BLaER1 treated with 17β-estradiol and CSF1 and Interleukin-3, amounts not matched to agents 10 nM and 100 nM (cell line): Measurements from ENCODE around the gene PLAC8L1.
"Not testable (repeated sequence)": the region's sequence is repeated elsewhere in the genome, so short reads cannot be mapped to it uniquely, and the experiment has no call there.

Source experiments
- H3K27ac ChIP-seq, 11 experiments: shearing (Covaris generic); formaldehyde crosslinking; 2 replicates each; pipeline ENCODE4 v1.8.1; 2022
- H3K27me3 ChIP-seq, 11 experiments: shearing (Covaris generic); formaldehyde crosslinking; 2 replicates each; pipeline ENCODE4 v1.8.1; 2022
- H3K36me3 ChIP-seq, 11 experiments: shearing (Covaris generic); formaldehyde crosslinking; 2 replicates each; pipeline ENCODE4 v1.8.1; 2022
- H3K4me1 ChIP-seq, 10 experiments: shearing (Covaris generic); formaldehyde crosslinking; 2 replicates each; pipeline ENCODE4 v1.8.1; 2022
- H3K4me2 ChIP-seq, 11 experiments: shearing (Covaris generic); formaldehyde crosslinking; 2 replicates each; pipeline ENCODE4 v1.8.1; 2022
- H3K4me3 ChIP-seq, 10 experiments: shearing (Covaris generic); formaldehyde crosslinking; 2 replicates each; pipeline ENCODE4 v1.8.1; 2022
- H3K9ac ChIP-seq, 11 experiments: shearing (Covaris generic); formaldehyde crosslinking; 2 replicates each; pipeline ENCODE4 v1.8.1; 2022
- H3K9me3 ChIP-seq, 11 experiments: shearing (Covaris generic); formaldehyde crosslinking; replicated peaks in 1 of 11; 2 replicates each; pipeline ENCODE4 v1.8.1; 2022
- H4K20me1 ChIP-seq, 11 experiments: shearing (Covaris generic); formaldehyde crosslinking; 2 replicates each; pipeline ENCODE4 v1.8.1; 2022
- Cebpa-rat ChIP-seq, 11 experiments: shearing (Covaris generic); IDR thresholded peaks; 2 replicates each; pipeline ENCODE4 v1.8.1; 2022

Gene PLAC8L1

GRCh38 chr5:146105477-146105876 is at the start of gene PLAC8L1:
TSS of gene PLAC8L1 (minus strand) at chr5:146105577. CDS start at chr5:146104311, 1,266 bp downstream.
- Histone ChIP-seq H3K9me3 (no peaks in the 10 kb centered on the region), H4K20me1 (0 out of 22 replicates have a peak, but pooled peaks cover 0 to 3% (median 0%) of the 10 kb centered on the region in 11 experiments), H3K4me1 (peaks cover 11 to 19% (median 16%) of the 10 kb centered on the region in 10 experiments; a peak in 17 of 20 replicates), H3K27me3 (no peaks in the 10 kb centered on the region), H3K27ac (no peak within 1 kb of the TSS), H3K4me2 (no peak within 1 kb of the TSS), H3K4me3 (no peak within 1 kb of the TSS), H3K36me3 (peaks cover 7 to 29% (median 19%) of the 10 kb centered on the region in 11 experiments; a peak in 17 of 22 replicates), H3K9ac (no peak within 1 kb of the TSS)
- TF ChIP-seq Cebpa-rat (IDR thresholded peaks at IDR 0.05) = no peak

GRCh38 chr5:146151970-146152369 is 46.6 kb upstream of the PLAC8L1 start:
- H3K27me3 ChIP-seq = no peaks in the 10 kb centered on the region
- H3K9ac ChIP-seq = no peak overlapping the region
- H3K27ac ChIP-seq = no peak overlapping the region
- H3K9me3 ChIP-seq = no peaks in the 10 kb centered on the region
- TF ChIP-seq Cebpa-rat (IDR thresholded peaks at IDR 0.05) = no peak
- peaks cover 99 to 100% (median 100%) of the 10 kb centered on the region in 11 experiments for H3K36me3 ChIP-seq
- H3K4me1 ChIP-seq = no peaks in the 10 kb centered on the region
- no peak overlapping the region for H3K4me3 ChIP-seq
- H3K4me2 ChIP-seq = no peak overlapping the region
- H4K20me1 ChIP-seq = peaks cover 0 to 14% (median 7%) of the 10 kb centered on the region in 11 experiments; a peak in 8 of 22 replicates

GRCh38 chr5:146137967-146138403 is 32.6 kb upstream of the PLAC8L1 start:
- Histone ChIP-seq H3K27ac (no peak overlapping the region), H3K9me3 (no peaks in the 10 kb centered on the region), H3K27me3 (no peaks in the 10 kb centered on the region), H3K4me2 (no peak overlapping the region), H3K4me1 (no peaks in the 10 kb centered on the region), H3K36me3 (peaks cover 98 to 100% (median 100%) of the 10 kb centered on the region in 11 experiments), H4K20me1 (peaks cover 0 to 6% (median 0%) of the 10 kb centered on the region in 11 experiments; a peak in 4 of 22 replicates), H3K9ac (no peak overlapping the region), H3K4me3 (no peak overlapping the region)
- peak in 1 of 11 experiments; percentile 41; a peak in 2 of 22 replicates for TF ChIP-seq Cebpa-rat (IDR thresholded peaks at IDR 0.05)

- H3K36me3 ChIP-seq = peaks cover 93 to 100% (median 96%) of the 10 kb centered on the region in 11 experiments
- no peak overlapping the region for H3K27ac ChIP-seq
- no peak overlapping the region for H3K9ac ChIP-seq
- no peaks in the 10 kb centered on the region for H3K9me3 ChIP-seq
- no peak overlapping the region for H3K4me3 ChIP-seq
- peaks cover 0 to 22% (median 10%) of the 10 kb centered on the region in 11 experiments; a peak in 11 of 22 replicates for H4K20me1 ChIP-seq
- no peaks in the 10 kb centered on the region for H3K4me1 ChIP-seq
- no peak overlapping the region for H3K4me2 ChIP-seq
- no peak for TF ChIP-seq Cebpa-rat (IDR thresholded peaks at IDR 0.05)
- H3K27me3 ChIP-seq = no peaks in the 10 kb centered on the region
Measured at GRCh38 chr5:146130440-146131045, 25.2 kb upstream of the PLAC8L1 start.

- TF ChIP-seq Cebpa-rat (IDR thresholded peaks at IDR 0.05) = no peak
Measured at GRCh38 chr5:146126068-146126467, 20.7 kb upstream of the PLAC8L1 start.

GRCh38 chr5:146124580-146124979 is 19.2 kb upstream of the PLAC8L1 start:
- H3K27ac ChIP-seq = no peak overlapping the region
- no peak overlapping the region for H3K4me2 ChIP-seq
- H3K27me3 ChIP-seq = no peaks in the 10 kb centered on the region
- no peak overlapping the region for H3K9ac ChIP-seq
- peaks cover 0 to 9% (median 0%) of the 10 kb centered on the region in 11 experiments; a peak in 2 of 22 replicates for H4K20me1 ChIP-seq
- H3K4me1 ChIP-seq = no peaks in the 10 kb centered on the region
- peaks cover 96 to 100% (median 100%) of the 10 kb centered on the region in 11 experiments for H3K36me3 ChIP-seq
- peaks cover 0 to 6% (median 0%) of the 10 kb centered on the region in 11 experiments; a peak in 1 of 22 replicates for H3K9me3 ChIP-seq
- no peak for TF ChIP-seq Cebpa-rat (IDR thresholded peaks at IDR 0.05)
- no peak overlapping the region for H3K4me3 ChIP-seq

More at GRCh38 chr5:146126068-146126467, 20.7 kb upstream of the PLAC8L1 start:
- Histone ChIP-seq H3K4me2 (no peak overlapping the region), H3K27ac (no peak overlapping the region), H3K36me3 (peaks cover 92 to 100% (median 96%) of the 10 kb centered on the region in 11 experiments), H3K27me3 (no peaks in the 10 kb centered on the region), H3K4me3 (no peak overlapping the region), H3K9ac (no peak overlapping the region), H3K9me3 (peaks cover 0 to 6% (median 0%) of the 10 kb centered on the region in 11 experiments; a peak in 1 of 22 replicates), H3K4me1 (no peaks in the 10 kb centered on the region), H4K20me1 (peaks cover 0 to 9% (median 4%) of the 10 kb centered on the region in 11 experiments; a peak in 5 of 22 replicates)

GRCh38 chr5:146121451-146121850 is 16.1 kb upstream of the PLAC8L1 start:
- H3K9ac ChIP-seq, H3K27me3 ChIP-seq, H3K4me3 ChIP-seq, H3K9me3 ChIP-seq, H4K20me1 ChIP-seq, H3K27ac ChIP-seq, H3K4me2 ChIP-seq: not testable (repeated sequence)
- peaks cover 97 to 100% (median 100%) of the 10 kb centered on the region in 11 experiments for H3K36me3 ChIP-seq
- peaks cover 0 to 11% (median 0%) of the 10 kb centered on the region in 10 experiments; a peak in 4 of 20 replicates for H3K4me1 ChIP-seq

GRCh38 chr5:146118322-146118721 is 12.9 kb upstream of the PLAC8L1 start:
- H3K4me3 ChIP-seq = no peak overlapping the region
- H3K9me3 ChIP-seq = peaks cover 0 to 6% (median 0%) of the 10 kb centered on the region in 11 experiments; a peak in 1 of 22 replicates
- H3K4me2 ChIP-seq = no peak overlapping the region
- no peaks in the 10 kb centered on the region for H3K27me3 ChIP-seq
- H3K4me1 ChIP-seq = peaks cover 0 to 11% (median 0%) of the 10 kb centered on the region in 10 experiments; a peak in 4 of 20 replicates
- H3K27ac ChIP-seq = no peak overlapping the region
- H4K20me1 ChIP-seq = peaks cover 0 to 9% (median 0%) of the 10 kb centered on the region in 11 experiments; a peak in 2 of 22 replicates
- TF ChIP-seq Cebpa-rat (IDR thresholded peaks at IDR 0.05) = no peak
- peaks cover 96 to 100% (median 99%) of the 10 kb centered on the region in 11 experiments for H3K36me3 ChIP-seq
- H3K9ac ChIP-seq = no peak overlapping the region

GRCh38 chr5:146117216-146117615 is 11.8 kb upstream of the PLAC8L1 start:
- not testable (repeated sequence) for H3K27me3 ChIP-seq, H3K4me2 ChIP-seq, H3K9me3 ChIP-seq, H3K27ac ChIP-seq, H3K4me3 ChIP-seq, H3K9ac ChIP-seq, H4K20me1 ChIP-seq
- Histone ChIP-seq H3K4me1 (peaks cover 0 to 11% (median under 1%) of the 10 kb centered on the region in 10 experiments; a peak in 7 of 20 replicates), H3K36me3 (peaks cover 96 to 100% (median 99%) of the 10 kb centered on the region in 11 experiments)
